ACC112 (cell line): ENCODE data around the gene HSD17B3.
"Not testable (repeated sequence)": the region's sequence is repeated elsewhere in the genome, so short reads cannot be mapped to it uniquely, and the experiment has no call there.

ENCODE experiments used
- H2AFZ ChIP-seq: fragments of 200-600 bp; sonication (generic); one replicate; pipeline ENCODE4 v1.6.0; 2017; ENCODE audit warnings: antibody characterized with exemption, low read length; ENCODE audit not compliant: unreplicated experiment
- H3K27ac ChIP-seq: fragments of 200-600 bp; sonication (generic); 2 replicates; pipeline ENCODE4 v1.5.1; 2014; ENCODE audit warnings: low read depth, mild to moderate bottlenecking, antibody characterized with exemption, low read length, moderate library complexity
- H3K27me3 ChIP-seq: fragments of 200-600 bp; sonication (generic); 2 replicates; pipeline ENCODE4 v1.6.1; 2014; ENCODE audit warnings: mild to moderate bottlenecking, antibody characterized with exemption, low read length, moderate library complexity, mixed read lengths; ENCODE audit not compliant: insufficient read depth
- H3K36me3 ChIP-seq: fragments of 200-600 bp; sonication (generic); 2 replicates; pipeline ENCODE4 v1.6.1; 2016; ENCODE audit warnings: mild to moderate bottlenecking, antibody characterized with exemption, low read length, moderate library complexity, mixed read lengths; ENCODE audit not compliant: insufficient read depth
- H3K4me1 ChIP-seq: fragments of 200-600 bp; sonication (generic); one replicate; pipeline ENCODE4 v1.6.1; 2016; ENCODE audit warnings: low read length, mixed read lengths; ENCODE audit not compliant: insufficient read depth, unreplicated experiment, control insufficient read depth
- H3K4me3 ChIP-seq: fragments of 200-600 bp; sonication (generic); 2 replicates; pipeline ENCODE4 v1.5.1; 2014; ENCODE audit warnings: mild to moderate bottlenecking, low read depth, low read length
- H3K79me2 ChIP-seq: fragments of 200-600 bp; sonication (generic); one replicate; pipeline ENCODE4 v1.6.0; 2016; ENCODE audit warnings: low read length; ENCODE audit not compliant: control insufficient read depth, unreplicated experiment, insufficient read depth

Gene HSD17B3

DNA sequence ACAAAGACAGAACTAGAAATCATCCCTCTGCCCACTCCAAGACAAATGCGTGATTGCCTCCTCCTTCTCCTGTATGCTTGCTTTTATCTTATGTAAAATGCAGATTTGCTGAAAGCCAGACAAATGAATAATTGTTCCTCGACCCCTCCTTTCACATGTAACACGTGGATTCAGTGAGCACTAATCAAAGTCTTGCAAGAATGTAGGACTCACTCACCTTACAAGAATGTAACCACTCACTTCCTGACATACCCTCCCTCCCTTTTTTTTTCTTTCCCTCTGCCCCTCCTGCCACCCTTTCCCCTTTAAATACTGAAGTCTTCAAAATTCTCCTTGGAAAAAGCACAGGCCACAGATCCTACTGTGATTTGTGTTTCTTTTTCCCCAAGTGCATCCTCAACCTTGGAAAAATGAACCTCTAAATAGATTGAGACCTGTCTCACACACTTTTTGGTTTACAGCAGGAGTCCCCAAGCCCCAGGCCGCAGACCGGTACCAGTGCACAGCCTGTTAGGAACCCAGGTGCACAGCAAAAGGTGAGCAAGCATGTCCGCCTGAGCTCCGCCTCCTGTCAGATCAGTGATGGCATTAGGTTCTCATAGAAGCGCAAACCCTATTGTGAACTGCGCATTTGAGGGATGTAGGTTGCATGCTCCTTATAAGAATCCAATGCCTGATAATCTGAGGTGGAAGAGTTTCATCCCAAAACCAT, 29.4 kb upstream of the HSD17B3 start:
- H3K4me3 ChIP-seq = no peak overlapping the region
- no peak overlapping the region for H2AFZ ChIP-seq
- H3K27me3 ChIP-seq = no peaks in the 10 kb centered on the region
- H3K27ac ChIP-seq = no peak overlapping the region
- H3K36me3 ChIP-seq = peaks cover 3% of the 10 kb centered on the region; the same call in 1 of the 2 replicates
- H3K79me2 ChIP-seq = no peaks in the 10 kb centered on the region
- peaks cover 13% of the 10 kb centered on the region for H3K4me1 ChIP-seq

DNA sequence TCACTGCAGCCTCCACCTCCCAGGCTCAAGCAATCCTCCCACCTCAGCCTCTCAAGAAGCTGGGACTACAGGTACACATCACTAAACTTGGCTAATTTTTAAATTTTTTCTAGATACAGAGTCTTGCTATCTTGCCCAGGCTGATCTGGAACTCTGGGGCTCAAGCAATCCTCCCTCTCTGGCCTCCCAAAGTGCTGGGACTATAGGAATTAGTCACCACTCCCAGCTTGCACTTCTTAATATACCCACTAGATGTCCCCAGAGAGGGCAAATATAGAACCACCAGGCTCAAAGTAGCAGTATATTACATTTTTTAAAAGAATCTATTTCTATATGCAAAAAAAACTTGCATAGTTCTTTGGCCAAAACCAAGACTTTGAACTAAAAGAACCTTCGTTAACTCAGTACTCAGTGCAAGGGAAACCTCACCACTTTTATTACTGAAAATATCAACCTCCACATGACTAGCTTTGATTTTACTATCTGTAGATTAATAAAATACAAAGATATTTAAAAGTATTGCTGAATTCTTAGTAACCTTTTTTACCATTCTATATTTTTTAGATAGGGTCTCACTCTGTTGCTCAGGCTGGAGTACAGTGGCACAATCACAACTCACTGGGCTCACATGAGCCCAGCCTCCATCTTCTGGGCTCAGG, 25.8 kb upstream of the HSD17B3 start:
- H3K36me3 ChIP-seq = no peaks in the 10 kb centered on the region
- no peak overlapping the region for H3K4me3 ChIP-seq
- H3K27ac ChIP-seq = no peak overlapping the region
- no peaks in the 10 kb centered on the region for H3K79me2 ChIP-seq
- peaks cover 9% of the 10 kb centered on the region for H3K4me1 ChIP-seq
- no peak overlapping the region for H2AFZ ChIP-seq
- H3K27me3 ChIP-seq = no peaks in the 10 kb centered on the region

DNA sequence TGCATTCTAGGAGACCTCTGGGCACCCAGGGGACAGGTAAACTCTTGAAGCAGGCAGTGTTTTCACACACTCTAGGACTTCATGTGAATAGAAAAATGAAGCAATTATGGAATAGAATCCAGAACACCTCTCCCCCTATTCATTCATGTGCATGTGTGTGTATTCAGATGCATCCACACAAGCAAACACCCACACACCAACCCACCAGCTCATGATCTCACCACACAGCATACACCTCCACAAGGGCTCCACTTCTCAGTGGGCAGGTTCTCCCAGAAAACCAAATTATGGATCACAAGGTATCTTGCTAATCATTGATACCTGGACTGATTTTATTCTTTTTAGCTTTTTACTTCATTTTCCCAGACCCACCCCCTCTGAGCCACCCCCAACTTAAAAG, 21.2 kb upstream of the HSD17B3 start:
- no peak overlapping the region for H3K4me3 ChIP-seq
- no peak overlapping the region for H3K27ac ChIP-seq
- no peak overlapping the region for H2AFZ ChIP-seq
- no peaks in the 10 kb centered on the region for H3K36me3 ChIP-seq
- no peaks in the 10 kb centered on the region for H3K79me2 ChIP-seq
- no peaks in the 10 kb centered on the region for H3K27me3 ChIP-seq
- no peaks in the 10 kb centered on the region for H3K4me1 ChIP-seq

DNA sequence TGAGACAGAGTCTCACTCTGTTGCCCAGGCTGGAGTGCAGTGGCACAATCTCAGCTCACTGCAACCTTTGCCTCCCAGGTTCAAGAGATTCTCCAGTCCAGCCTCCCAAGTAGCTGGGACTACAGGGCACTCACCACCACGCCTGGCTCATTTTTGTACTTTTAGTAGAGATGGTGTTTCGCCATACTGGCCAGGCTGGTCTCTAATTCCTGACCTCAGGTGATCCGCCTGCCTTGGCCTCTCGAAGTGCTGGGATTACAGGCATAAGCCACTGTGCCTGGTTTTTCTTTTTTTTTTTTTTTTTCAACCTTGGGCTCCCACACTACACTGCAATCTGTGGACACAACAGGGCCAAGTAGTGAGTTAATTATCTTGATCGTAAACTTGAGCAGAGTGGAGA, 20.8 kb upstream of the HSD17B3 start:
- not testable (repeated sequence) for H3K4me3 ChIP-seq, H3K27me3 ChIP-seq, H3K79me2 ChIP-seq, H3K4me1 ChIP-seq, H3K27ac ChIP-seq, H3K36me3 ChIP-seq, H2AFZ ChIP-seq

DNA sequence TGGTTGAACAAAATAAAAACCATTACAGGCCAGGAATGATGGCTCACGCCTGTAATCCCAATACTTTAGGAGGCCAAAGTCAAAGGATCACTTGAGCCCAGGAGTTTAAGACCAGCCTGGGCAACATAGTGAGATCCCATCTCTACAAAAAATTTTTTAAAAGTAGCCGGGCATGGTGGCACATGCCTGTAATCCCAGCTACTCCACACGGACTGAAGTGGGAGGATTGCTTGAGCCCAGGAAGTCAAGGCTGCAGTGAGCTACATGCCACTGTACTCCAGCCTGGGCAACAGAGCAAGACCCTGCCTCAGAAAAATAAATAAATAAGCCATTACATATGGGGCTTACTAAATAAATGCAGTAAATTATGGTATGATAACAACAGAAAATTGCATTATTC, 20.2 kb upstream of the HSD17B3 start:
- not testable (repeated sequence) for H3K36me3 ChIP-seq, H3K4me3 ChIP-seq, H3K27ac ChIP-seq, H2AFZ ChIP-seq, H3K79me2 ChIP-seq, H3K4me1 ChIP-seq, H3K27me3 ChIP-seq

DNA sequence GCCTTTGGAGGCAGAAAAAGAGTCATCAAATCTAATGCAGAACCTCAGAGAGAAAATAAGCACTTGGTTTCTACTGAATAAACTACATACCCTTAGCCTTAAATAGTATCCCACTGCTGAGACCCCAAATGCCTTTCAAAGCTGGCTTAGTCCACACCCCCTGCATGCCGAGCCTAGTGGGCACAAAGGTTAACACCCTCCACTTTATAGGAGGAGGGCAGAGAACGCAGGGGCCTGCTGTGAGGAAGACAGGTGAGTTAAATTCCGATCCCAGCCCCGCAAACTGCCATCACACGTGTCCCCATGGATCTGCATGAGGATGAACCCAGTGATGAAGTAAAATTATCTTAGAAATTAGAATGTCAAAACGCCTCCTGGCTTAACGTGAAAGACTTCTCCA, 19.5 kb upstream of the HSD17B3 start:
- Histone ChIP-seq H3K4me3 (no peak overlapping the region), H3K27me3 (no peaks in the 10 kb centered on the region), H3K4me1 (no peaks in the 10 kb centered on the region), H3K27ac (no peak overlapping the region), H3K79me2 (no peaks in the 10 kb centered on the region), H2AFZ (no peak overlapping the region), H3K36me3 (no peaks in the 10 kb centered on the region)

DNA sequence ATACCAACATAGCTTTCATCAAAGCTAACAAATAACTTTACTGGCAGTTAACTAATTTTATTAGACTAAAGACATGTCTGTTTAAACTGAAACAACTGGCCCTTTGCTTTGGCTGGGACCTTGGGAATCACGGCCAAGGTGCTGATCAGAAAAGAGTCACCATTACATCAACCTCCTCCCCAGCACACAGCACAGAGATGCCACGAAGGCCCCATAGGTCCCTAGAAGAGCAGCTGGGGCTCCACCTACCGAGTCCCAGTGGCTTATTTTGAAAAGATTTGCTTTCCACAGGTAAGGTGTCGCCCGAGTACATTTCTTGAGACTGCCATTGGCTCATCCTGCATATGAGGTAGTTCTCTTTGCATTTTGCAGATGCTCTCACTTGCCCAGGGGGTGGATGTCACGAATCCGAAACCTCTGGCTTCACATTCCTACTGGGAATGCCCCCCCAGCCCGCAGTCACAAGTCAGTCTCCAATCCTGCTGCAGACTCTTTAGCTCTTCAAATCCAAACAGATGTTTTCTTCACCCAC, 18.8 kb upstream of the HSD17B3 start:
- no peaks in the 10 kb centered on the region for H3K79me2 ChIP-seq
- H3K36me3 ChIP-seq = no peaks in the 10 kb centered on the region
- H3K4me1 ChIP-seq = no peaks in the 10 kb centered on the region
- H3K4me3 ChIP-seq = no peak overlapping the region
- H2AFZ ChIP-seq = no peak overlapping the region
- H3K27ac ChIP-seq = no peak overlapping the region
- no peaks in the 10 kb centered on the region for H3K27me3 ChIP-seq

DNA sequence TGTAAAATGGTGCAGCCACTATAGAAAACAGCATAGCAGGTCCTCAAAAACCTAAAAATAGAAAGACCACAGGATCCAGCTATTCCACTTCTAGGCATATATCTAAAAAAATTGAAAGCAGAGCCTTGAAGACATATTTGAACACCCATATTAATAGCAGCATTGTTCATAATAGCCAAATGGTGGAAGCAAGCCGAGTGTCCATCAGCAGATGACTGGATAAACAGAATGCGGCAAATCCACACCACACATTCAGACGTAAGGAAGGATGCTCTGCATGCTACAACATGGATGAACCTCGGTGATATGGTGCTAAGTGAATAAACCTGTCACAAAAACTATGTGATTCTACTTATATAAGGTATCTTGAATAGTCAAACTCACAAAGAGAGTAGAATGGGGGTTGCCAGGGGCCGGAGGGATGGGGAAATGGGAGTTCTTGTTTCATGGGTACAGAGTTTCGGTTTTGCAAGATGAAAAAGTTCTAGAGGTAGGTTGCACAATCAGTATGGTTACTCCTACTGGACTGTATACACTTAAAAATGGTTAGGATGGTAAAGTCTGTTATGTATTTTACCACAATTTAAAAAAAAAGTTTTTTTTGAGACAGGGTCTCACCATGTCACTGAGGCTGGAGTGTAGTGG, 17.1 kb upstream of the HSD17B3 start:
- Histone ChIP-seq H3K27ac (no peak overlapping the region), H3K36me3 (no peaks in the 10 kb centered on the region), H3K4me3 (no peak overlapping the region), H3K27me3 (no peaks in the 10 kb centered on the region), H3K79me2 (no peaks in the 10 kb centered on the region), H3K4me1 (no peaks in the 10 kb centered on the region), H2AFZ (no peak overlapping the region)

DNA sequence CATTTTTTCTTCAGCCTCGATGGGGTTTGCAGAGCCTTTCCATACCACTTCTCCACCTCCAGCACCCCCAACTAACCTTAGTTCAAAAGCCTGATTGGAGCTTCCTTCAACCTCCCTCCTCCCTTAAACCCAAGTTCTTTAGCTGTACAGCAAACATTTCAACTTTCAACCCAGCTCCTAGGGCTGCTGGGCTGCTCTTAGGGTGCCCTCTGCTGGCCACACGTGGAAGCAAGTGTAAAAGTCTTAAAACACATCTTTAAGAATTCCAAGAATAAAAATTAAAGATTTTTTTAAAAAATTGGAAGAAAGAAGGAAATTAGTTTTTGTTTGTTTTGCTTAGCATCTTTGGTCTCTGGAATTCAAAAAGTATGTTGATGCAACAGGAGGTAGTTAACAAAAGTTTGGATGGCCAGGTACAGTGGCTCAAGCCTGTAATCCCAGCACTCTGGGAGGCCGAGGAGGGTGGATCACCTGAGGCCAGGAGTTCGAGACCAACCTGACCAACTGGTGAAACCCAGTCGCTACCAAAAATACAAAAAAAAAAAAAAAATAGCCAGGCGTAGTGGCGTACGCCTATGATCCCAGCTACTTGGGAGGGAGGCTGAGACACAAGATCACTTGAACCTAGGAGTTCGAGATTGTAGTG, 15.5 kb upstream of the HSD17B3 start:
- Histone ChIP-seq H3K27ac (no peak overlapping the region), H3K4me3 (no peak overlapping the region), H3K36me3 (no peaks in the 10 kb centered on the region), H3K27me3 (no peaks in the 10 kb centered on the region), H3K4me1 (no peaks in the 10 kb centered on the region), H2AFZ (no peak overlapping the region), H3K79me2 (no peaks in the 10 kb centered on the region)

DNA sequence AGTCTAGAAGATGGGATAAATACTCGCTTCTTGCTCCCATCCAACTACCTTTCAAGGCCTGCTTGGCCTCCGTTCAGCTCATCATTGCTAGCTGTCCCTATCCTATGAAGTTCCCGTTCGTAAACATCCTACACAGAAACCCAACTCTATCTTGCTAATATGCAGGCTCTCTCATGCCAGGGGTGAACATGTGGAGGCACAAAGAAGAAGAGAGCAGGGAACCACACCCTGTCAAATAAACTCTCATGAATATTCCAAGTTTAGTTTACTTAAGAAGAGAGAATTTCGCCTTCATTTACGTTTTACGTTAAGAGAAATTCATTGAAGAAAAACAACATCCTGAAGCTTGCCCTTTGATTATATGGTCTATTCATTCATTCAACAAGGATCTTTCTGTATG, 7.9 kb upstream of the HSD17B3 start:
- Histone ChIP-seq H3K27ac (no peak overlapping the region), H3K36me3 (no peaks in the 10 kb centered on the region), H3K4me1 (no peaks in the 10 kb centered on the region), H3K79me2 (no peaks in the 10 kb centered on the region), H2AFZ (no peak overlapping the region), H3K4me3 (no peak overlapping the region), H3K27me3 (no peaks in the 10 kb centered on the region)
